ENCODE data around the gene CD99. TPM values are rescaled to one million over a fixed set of nuclear protein-coding genes. Genes with fewer than 3 reads are reported as not detected.

CD99 gene
- total and polyA plus RNA-seq, 2 donors (not counting 1 experiment from before 2014, with no cell fraction given) = 70.7 to 133 TPM

DNA sequence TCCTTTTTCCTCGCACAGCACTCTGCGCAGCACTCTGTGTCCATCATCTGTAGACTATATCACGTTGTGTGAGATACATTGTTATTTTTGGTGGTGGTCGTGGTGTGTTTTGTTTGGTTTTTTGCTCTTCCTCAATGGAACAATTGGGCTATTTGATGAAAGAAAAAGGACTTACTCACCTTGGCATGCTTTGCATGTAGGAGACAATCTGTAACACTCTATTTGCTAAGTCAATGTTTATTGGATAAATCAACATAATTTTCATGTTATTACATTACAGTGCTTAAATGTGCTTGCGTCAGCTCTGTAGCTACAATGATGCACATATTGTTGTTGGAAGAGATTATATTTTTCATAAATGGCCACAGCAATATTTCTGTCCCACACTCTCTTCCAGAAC is 12.5 kb upstream of the CD99 start:
- DNase-seq (no peak), ATAC-seq (ENCODE audit: low read depth) (no peak)
- intact Hi-C loops (cut with micrococcal nuclease) = no loop called here
- 83% methylated on average over 1 of the region's 5 CpGs for WGBS (ENCODE audit: insufficient coverage)
- Histone ChIP-seq H3K4me2 (replicated peaks; ENCODE audit: low read depth, low read length, poor library complexity, severe bottlenecking) (no peak overlapping the region), H4K20me1 (ENCODE audit: control insufficient read depth, insufficient read depth, low read length, poor library complexity, severe bottlenecking) (no peaks in the 10 kb centered on the region), H3K79me2 (ENCODE audit: control insufficient read depth, insufficient read depth, low read length) (no peaks in the 10 kb centered on the region), H3K27me3 (replicated peaks in 1 of 4; ENCODE audit: control extremely low read depth in 1 of 4, control insufficient read depth in 3 of 4, insufficient read depth in 4 of 4, low read length in 3 of 4) (no peaks in the 10 kb centered on the region), H3K4me1 (ENCODE audit: control insufficient read depth in 2 of 2, insufficient read depth in 2 of 2, low read length in 2 of 2) (no peaks in the 10 kb centered on the region), H3K9me3 (ENCODE audit: control extremely low read depth in 1 of 3, control insufficient read depth in 2 of 3, insufficient read depth in 1 of 3, low read length in 2 of 3) (peaks cover 0 to 5% (median 0%) of the 10 kb centered on the region in 3 donors), H3K36me3 (replicated peaks in 1 of 2; ENCODE audit: control extremely low read depth in 1 of 2, control insufficient read depth in 1 of 2, extremely low read depth in 1 of 2, insufficient read depth in 2 of 2, low read length in 1 of 2) (no peaks in the 10 kb centered on the region), H3K9ac (ENCODE audit: low read length) (no peak overlapping the region), H3K4me3 (ENCODE audit: control extremely low read depth in 1 of 5, extremely low read depth in 1 of 5, insufficient read depth in 1 of 5, low read depth in 2 of 5, low read length in 4 of 5) (no peak overlapping the region), H2AFZ (ENCODE audit: insufficient read depth, low read depth, low read length, poor library complexity, severe bottlenecking) (no peak overlapping the region), H3K27ac (ENCODE audit: low read length in 2 of 2) (no peak overlapping the region)
- ChIA-PET POLR2A (no interaction called here), CTCF (no interaction called here)
- H3K27me3 Mint-ChIP-seq = peaks cover 5% of the 10 kb centered on the region
- TF ChIP-seq EZH2 (IDR thresholded peaks at IDR 0.05; ENCODE audit: borderline replicate concordance, insufficient read depth, low read depth, low read length, poor library complexity, severe bottlenecking) = no peak
- TF ChIP-seq, protein P1, sequence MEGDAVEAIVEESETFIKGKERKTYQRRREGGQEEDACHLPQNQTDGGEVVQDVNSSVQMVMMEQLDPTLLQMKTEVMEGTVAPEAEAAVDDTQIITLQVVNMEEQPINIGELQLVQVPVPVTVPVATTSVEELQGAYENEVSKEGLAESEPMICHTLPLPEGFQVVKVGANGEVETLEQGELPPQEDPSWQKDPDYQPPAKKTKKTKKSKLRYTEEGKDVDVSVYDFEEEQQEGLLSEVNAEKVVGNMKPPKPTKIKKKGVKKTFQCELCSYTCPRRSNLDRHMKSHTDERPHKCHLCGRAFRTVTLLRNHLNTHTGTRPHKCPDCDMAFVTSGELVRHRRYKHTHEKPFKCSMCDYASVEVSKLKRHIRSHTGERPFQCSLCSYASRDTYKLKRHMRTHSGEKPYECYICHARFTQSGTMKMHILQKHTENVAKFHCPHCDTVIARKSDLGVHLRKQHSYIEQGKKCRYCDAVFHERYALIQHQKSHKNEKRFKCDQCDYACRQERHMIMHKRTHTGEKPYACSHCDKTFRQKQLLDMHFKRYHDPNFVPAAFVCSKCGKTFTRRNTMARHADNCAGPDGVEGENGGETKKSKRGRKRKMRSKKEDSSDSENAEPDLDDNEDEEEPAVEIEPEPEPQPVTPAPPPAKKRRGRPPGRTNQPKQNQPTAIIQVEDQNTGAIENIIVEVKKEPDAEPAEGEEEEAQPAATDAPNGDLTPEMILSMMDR (IDR thresholded peaks at IDR 0.05) = no peak
- no peaks in the 10 kb centered on the region for H3K9me3 Mint-ChIP-seq (ENCODE audit: insufficient read depth)
- H3K4me3 Mint-ChIP-seq = no peak overlapping the region
- H3K27ac Mint-ChIP-seq = no peak overlapping the region
- H3K4me1 Mint-ChIP-seq = no peaks in the 10 kb centered on the region

DNA sequence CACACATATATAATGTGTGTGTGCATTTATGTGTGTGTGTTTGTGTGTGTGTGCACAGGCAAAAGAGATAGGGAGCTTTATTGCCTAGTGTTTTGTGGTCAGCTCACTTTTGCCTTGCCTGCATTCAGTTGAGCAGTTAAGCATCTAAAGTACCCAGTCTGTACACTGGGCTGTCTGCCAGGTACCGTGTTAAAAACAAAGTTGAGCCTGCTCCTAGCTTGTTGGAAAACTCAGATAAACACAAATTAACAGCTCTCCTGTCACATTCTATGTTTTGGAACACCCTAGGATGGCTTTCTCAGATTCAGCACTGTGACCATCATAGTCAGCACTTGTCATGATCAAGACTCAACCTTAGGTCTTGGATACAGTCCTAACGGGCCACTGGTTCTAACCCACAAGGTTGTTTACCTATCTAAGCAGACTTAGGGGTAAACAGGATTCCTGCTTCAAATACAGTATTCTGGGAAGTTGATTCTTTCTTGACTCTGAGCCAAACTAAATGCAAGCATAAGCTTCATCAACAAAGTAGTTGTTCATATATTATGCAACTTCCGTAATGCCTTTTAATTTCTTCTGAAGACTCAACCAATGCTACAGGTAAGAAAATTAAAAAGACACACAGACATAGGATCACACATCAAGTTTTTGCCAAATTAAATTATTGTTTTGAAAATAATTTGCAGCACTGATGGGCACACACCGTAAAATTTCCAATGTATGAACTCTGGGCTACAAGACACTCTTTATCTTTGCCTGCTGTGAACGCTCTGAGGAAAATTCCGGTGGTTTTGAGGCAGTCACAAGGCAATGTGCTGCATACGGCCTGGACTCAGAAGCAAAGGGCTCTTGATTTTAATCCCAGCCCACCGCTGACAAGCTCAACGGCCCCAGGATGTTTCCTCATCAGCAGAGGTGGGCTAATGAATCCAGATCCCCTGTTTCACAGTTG is 11.3 kb upstream of the CD99 start:
- ChIA-PET POLR2A (no interaction called here), CTCF (no interaction called here)
- H3K27me3 ChIP-seq (replicated peaks in 1 of 4; ENCODE audit: control extremely low read depth in 1 of 4, control insufficient read depth in 3 of 4, insufficient read depth in 4 of 4, low read length in 3 of 4) = no peaks in the 10 kb centered on the region
- no peak overlapping the region for H3K9ac ChIP-seq (ENCODE audit: low read length)
- Mint-ChIP-seq H3K27ac (no peak overlapping the region), H3K27me3 (peaks cover 5% of the 10 kb centered on the region), H3K4me3 (no peak overlapping the region), H3K4me1 (no peaks in the 10 kb centered on the region), H3K9me3 (ENCODE audit: insufficient read depth) (no peaks in the 10 kb centered on the region)
- 81% methylated on average over 7 of the region's 9 CpGs for WGBS (ENCODE audit: insufficient coverage)
- peaks cover 0 to 2% (median 0%) of the 10 kb centered on the region in 3 donors for H3K9me3 ChIP-seq (ENCODE audit: control extremely low read depth in 1 of 3, control insufficient read depth in 2 of 3, insufficient read depth in 1 of 3, low read length in 2 of 3)
- H3K4me3 ChIP-seq (ENCODE audit: control extremely low read depth in 1 of 5, extremely low read depth in 1 of 5, insufficient read depth in 1 of 5, low read depth in 2 of 5, low read length in 4 of 5) = no peak overlapping the region
- no peaks in the 10 kb centered on the region for H4K20me1 ChIP-seq (ENCODE audit: control insufficient read depth, insufficient read depth, low read length, poor library complexity, severe bottlenecking)
- H3K36me3 ChIP-seq (replicated peaks in 1 of 2; ENCODE audit: control extremely low read depth in 1 of 2, control insufficient read depth in 1 of 2, extremely low read depth in 1 of 2, insufficient read depth in 2 of 2, low read length in 1 of 2) = no peaks in the 10 kb centered on the region
- ATAC-seq (ENCODE audit: low read depth) (no peak), DNase-seq (no peak)
- H2AFZ ChIP-seq (ENCODE audit: insufficient read depth, low read depth, low read length, poor library complexity, severe bottlenecking) = no peak overlapping the region
- no peak for TF ChIP-seq EZH2 (IDR thresholded peaks at IDR 0.05; ENCODE audit: borderline replicate concordance, insufficient read depth, low read depth, low read length, poor library complexity, severe bottlenecking)
- TF ChIP-seq, protein P1 (IDR thresholded peaks at IDR 0.05) = no peak
- intact Hi-C loops (cut with micrococcal nuclease) = no loop called here
- H3K4me1 ChIP-seq (ENCODE audit: control insufficient read depth in 2 of 2, insufficient read depth in 2 of 2, low read length in 2 of 2) = no peaks in the 10 kb centered on the region
- H3K79me2 ChIP-seq (ENCODE audit: control insufficient read depth, insufficient read depth, low read length) = no peaks in the 10 kb centered on the region
- no peak overlapping the region for H3K27ac ChIP-seq (ENCODE audit: low read length in 2 of 2)
- H3K4me2 ChIP-seq (replicated peaks; ENCODE audit: low read depth, low read length, poor library complexity, severe bottlenecking) = no peak overlapping the region

Data from B cell (primary cell).